ENCODE measurements around the gene MRPS22.

- TF ChIP-seq CTCF (IDR thresholded peaks at IDR 0.05) (no peak), POLR2A (IDR thresholded peaks at IDR 0.05) (no peak)
These were observed 32.3 kb upstream of the MRPS22 start for GRCh38 chr3:139311557-139311956.
